Body of pancreas (tissue), 4 donors: ENCODE data around the gene GBP1. TPM values are rescaled to one million over a fixed set of nuclear protein-coding genes. Genes with fewer than 3 reads are reported as not detected.
"Not testable (repeated sequence)": the region's sequence is repeated elsewhere in the genome, so short reads cannot be mapped to it uniquely, and the experiment has no call there.

Experiments
- ATAC-seq: fragments of 150-250 bp; one replicate; pipeline ENCODE4 v1.9.1; 2016
- DNase-seq, 4 donors: peaks; one replicate each; pipeline ENCODE4 v3.0.0-alpha.2; 2019
- H3K27ac ChIP-seq, 4 donors: fragments of 200-600 bp; sonication (generic); 1 replicate in 3 of 4; 2 replicates in 1 of 4; pipeline versions ENCODE4 v1.5.1 to v1.6.1; 2016 to 2019; ENCODE audit warnings: mild to moderate bottlenecking in 1 of 4, mixed read lengths in 1 of 4, moderate library complexity in 1 of 4
- H3K27me3 ChIP-seq, 2 donors: fragments of 200-600 bp; sonication (generic); one replicate each; pipeline ENCODE4 v1.6.0; 2016; ENCODE audit warnings: mild to moderate bottlenecking in 1 of 2
- H3K36me3 ChIP-seq, 2 donors: fragments of 200-600 bp; sonication (generic); replicated peaks in 1 of 2; 2 replicates each; pipeline ENCODE4 v1.5.1; 2016; ENCODE audit warnings: low read depth in 2 of 2; ENCODE audit not compliant: insufficient read depth in 1 of 2
- H3K4me1 ChIP-seq: fragments of 200-600 bp; sonication (generic); one replicate; pipeline ENCODE4 v1.6.0; 2016
- H3K4me3 ChIP-seq, 2 donors: fragments of 200-600 bp; sonication (generic); 1 replicate in 1 of 2; 2 replicates in 1 of 2; pipeline ENCODE4 v1.5.1; 2016 to 2019
- H3K9me3 ChIP-seq, 3 donors: fragments of 200-600 bp; sonication (generic); 1 replicate in 2 of 3; 2 replicates in 1 of 3; pipeline ENCODE4 v1.5.1; 2016
- CTCF ChIP-seq, 7 experiments: fragments of 450-650 bp in 4 of 7; fragments of 200-600 bp in 3 of 7; sonication (generic) in 3 of 7; IDR thresholded peaks; one replicate each; pipeline ENCODE4 v1.5.1; 2016 to 2019; ENCODE audit warnings: antibody characterized with exemption in 7 of 7
- POLR2A ChIP-seq, 3 donors: fragments of 450-650 bp; IDR thresholded peaks; one replicate each; pipeline ENCODE4 v1.6.1; 2016; ENCODE audit warnings: antibody characterized with exemption in 3 of 3, mild to moderate bottlenecking in 2 of 3
- WGBS, 2 donors: methylation state at CpG; one replicate each; pipeline ENCODE4 v1.1.5; 2017; 5-methylcytosine and 5-hydroxymethylcytosine counted together
- intact Hi-C: fragments of 100-400 bp; cut with DNase I; formaldehyde crosslinking; loops from one replicate; pipeline ENCODE4 v1.15.1; 2023
- total RNA-seq, 2 donors: library from RNA; depleted of rRNA; stranded (reverse); fragments of >200 nt; gene quantifications; one replicate each; pipeline ENCODE4 v1.1.0, GENCODE V29; 2016

Gene GBP1
- total RNA-seq, 2 donors from 2014 or later = 3.3 to 6.7 TPM

- no peak for ATAC-seq
- H3K36me3 ChIP-seq = peaks cover 2 to 4% of the 10 kb centered on the region in 2 donors
- intact Hi-C loops = no loop called here
- no peaks in the 10 kb centered on the region for H3K27me3 ChIP-seq
- H3K4me1 ChIP-seq = peaks cover 5% of the 10 kb centered on the region
- no peaks in the 10 kb centered on the region for H3K9me3 ChIP-seq
- no peak for DNase-seq
- no peak overlapping the region for H3K4me3 ChIP-seq
- WGBS, 2 donors = 86% methylated on average over 5 of the region's 5 CpGs
- TF ChIP-seq CTCF (IDR thresholded peaks at IDR 0.05) (no peak), POLR2A (IDR thresholded peaks at IDR 0.05) (no peak)
- H3K27ac ChIP-seq = no peak overlapping the region
These were observed 4.9 kb downstream of the GBP1 start for GRCh38 chr1:89060091-89060490.

GRCh38 chr1:89051955-89052312 lies 13.1 kb downstream of the GBP1 start:
- H3K27me3 ChIP-seq = no peaks in the 10 kb centered on the region
- ATAC-seq (no peak), DNase-seq (no peak)
- peaks cover 0 to 1% of the 10 kb centered on the region in 2 donors for H3K36me3 ChIP-seq
- no peaks in the 10 kb centered on the region for H3K9me3 ChIP-seq
- 63 to 66% methylated on average over 1 of the region's 1 CpG for WGBS, 2 donors
- intact Hi-C loops = no loop called here
- H3K4me1 ChIP-seq = no peaks in the 10 kb centered on the region
- no peak overlapping the region for H3K4me3 ChIP-seq
- H3K27ac ChIP-seq = no peak overlapping the region
- TF ChIP-seq POLR2A (IDR thresholded peaks at IDR 0.05) = no peak

- 85 to 90% methylated on average over 9 of the region's 9 CpGs for WGBS, 2 donors
- ATAC-seq (no peak), DNase-seq (no peak)
- Histone ChIP-seq H3K27ac (no peak overlapping the region), H3K4me3 (no peak overlapping the region), H3K9me3 (no peaks in the 10 kb centered on the region), H3K4me1 (no peaks in the 10 kb centered on the region), H3K27me3 (no peaks in the 10 kb centered on the region), H3K36me3 (no peaks in the 10 kb centered on the region)
- TF ChIP-seq CTCF (IDR thresholded peaks at IDR 0.05) (no peak), POLR2A (IDR thresholded peaks at IDR 0.05) (no peak)
- intact Hi-C loops = no loop called here
These were observed 13.6 kb downstream of the GBP1 start for GRCh38 chr1:89051300-89051954.

- H3K9me3 ChIP-seq = no peaks in the 10 kb centered on the region
- ATAC-seq (no peak), DNase-seq (no peak)
- H3K36me3 ChIP-seq = no peaks in the 10 kb centered on the region
- H3K27ac ChIP-seq = no peak overlapping the region
- TF ChIP-seq CTCF (IDR thresholded peaks at IDR 0.05) = no peak
- no peaks in the 10 kb centered on the region for H3K4me1 ChIP-seq
- WGBS, 2 donors = 91 to 94% methylated on average over 9 to 11 of the region's 11 CpGs
- no peaks in the 10 kb centered on the region for H3K27me3 ChIP-seq
- intact Hi-C loops = no loop called here
- no peak overlapping the region for H3K4me3 ChIP-seq
These were observed 14.4 kb downstream of the GBP1 start for GRCh38 chr1:89050649-89051033.

- 71 to 83% methylated on average over 9 of the region's 9 CpGs for WGBS, 2 donors
- H3K27ac ChIP-seq, H3K27me3 ChIP-seq, DNase-seq, ATAC-seq, H3K9me3 ChIP-seq, intact Hi-C loops, H3K36me3 ChIP-seq, H3K4me1 ChIP-seq, H3K4me3 ChIP-seq: not testable (repeated sequence)
These were observed 14.9 kb downstream of the GBP1 start for GRCh38 chr1:89049901-89050648.

GRCh38 chr1:89049187-89049586 lies 15.8 kb downstream of the GBP1 start:
- H3K27ac ChIP-seq, H3K4me1 ChIP-seq, H3K9me3 ChIP-seq, intact Hi-C loops, ATAC-seq, H3K27me3 ChIP-seq, H3K4me3 ChIP-seq, DNase-seq, H3K36me3 ChIP-seq: not testable (repeated sequence)
- WGBS, 2 donors = 80 to 92% methylated on average over 1 to 2 of the region's 4 CpGs
